Measurements from ENCODE around the gene SEMA3D. TPM values are rescaled to one million over a fixed set of nuclear protein-coding genes. Genes with fewer than 3 reads are reported as not detected.
A peak's percentile ranks its signal among the peaks of the same experiment; 100 is the strongest.

The SEMA3D gene
- polyA plus RNA-seq, 2 of the 4 experiments (the other 2 are of a cell fraction) = 0.04 to 0.13 TPM

- ChIA-PET POLR2A (no interaction called here), CTCF (interaction anchor here (1.0 to 13.4 kb wide), 3 partner anchors 473 to 1084 kb away, joined by 3 to 354 read pairs (median 4); no protein-coding TSS in a partner anchor)
- Histone ChIP-seq H3K27ac (peak overlapping the region in 1 of 2 experiments; percentile 13; a peak in 2 of 6 replicates), H3K9me3 (no peaks in the 10 kb centered on the region), H3K4me2 (no peak overlapping the region), H3K4me3 (no peak overlapping the region), H3K4me1 (peaks cover 3% of the 10 kb centered on the region; the same call in 1 of the 3 replicates)
- no peak for DNase-seq (ENCODE audit: low read depth in 1 of 2, low spot score in 1 of 2)
- TF ChIP-seq ELK1 (IDR thresholded peaks at IDR 0.05; ENCODE audit: low read depth, low read length) (no peak), HOXB13 (CRISPR knock-in tag; IDR thresholded peaks at IDR 0.05; ENCODE audit: low read depth) (no peak), POLR2A (IDR thresholded peaks at IDR 0.05; ENCODE audit: low read length) (no peak), HOXA7 (CRISPR knock-in tag; IDR thresholded peaks at IDR 0.05) (no peak), FOSL2 (IDR thresholded peaks at IDR 0.05) (no peak), FOSL2 (CRISPR knock-in tag; IDR thresholded peaks at IDR 0.05) (no peak), ZFP36 (IDR thresholded peaks at IDR 0.05; ENCODE audit: borderline replicate concordance, partially characterized antibody) (no peak), JUN (IDR thresholded peaks at IDR 0.05) (no peak), ZC3H11A (IDR thresholded peaks at IDR 0.05) (no peak), FOXS1 (CRISPR knock-in tag; IDR thresholded peaks at IDR 0.05) (no peak), ZNF302 (CRISPR knock-in tag; IDR thresholded peaks at IDR 0.05) (no peak), HEYL (CRISPR knock-in tag; IDR thresholded peaks at IDR 0.05) (no peak), CEBPB (IDR thresholded peaks at IDR 0.05) (no peak), POLR2AphosphoS2 (conservative IDR thresholded peaks at IDR 0.05; ENCODE audit: low read length) (no peak), HMGXB4 (CRISPR knock-in tag; IDR thresholded peaks at IDR 0.05; ENCODE audit: borderline replicate concordance) (no peak), GATA3 (IDR thresholded peaks at IDR 0.05; ENCODE audit: borderline replicate concordance) (no peak)
- TF ChIP-seq, protein P1, sequence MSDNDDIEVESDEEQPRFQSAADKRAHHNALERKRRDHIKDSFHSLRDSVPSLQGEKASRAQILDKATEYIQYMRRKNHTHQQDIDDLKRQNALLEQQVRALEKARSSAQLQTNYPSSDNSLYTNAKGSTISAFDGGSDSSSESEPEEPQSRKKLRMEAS (IDR thresholded peaks at IDR 0.05) = no peak
- TF ChIP-seq, protein P2, sequence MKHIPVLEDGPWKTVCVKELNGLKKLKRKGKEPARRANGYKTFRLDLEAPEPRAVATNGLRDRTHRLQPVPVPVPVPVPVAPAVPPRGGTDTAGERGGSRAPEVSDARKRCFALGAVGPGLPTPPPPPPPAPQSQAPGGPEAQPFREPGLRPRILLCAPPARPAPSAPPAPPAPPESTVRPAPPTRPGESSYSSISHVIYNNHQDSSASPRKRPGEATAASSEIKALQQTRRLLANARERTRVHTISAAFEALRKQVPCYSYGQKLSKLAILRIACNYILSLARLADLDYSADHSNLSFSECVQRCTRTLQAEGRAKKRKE (CRISPR knock-in tag; IDR thresholded peaks at IDR 0.05; ENCODE audit: low read depth) = no peak
- WGBS (ENCODE audit: missing lambda C conversion rate) = 88% methylated on average over 3 of the region's 3 CpGs
- no peak for FAIRE-seq
- ATAC-seq = no peak
Measured at GRCh38 chr7:85019778-85020177, 167.1 kb downstream of the SEMA3D start.

DNA sequence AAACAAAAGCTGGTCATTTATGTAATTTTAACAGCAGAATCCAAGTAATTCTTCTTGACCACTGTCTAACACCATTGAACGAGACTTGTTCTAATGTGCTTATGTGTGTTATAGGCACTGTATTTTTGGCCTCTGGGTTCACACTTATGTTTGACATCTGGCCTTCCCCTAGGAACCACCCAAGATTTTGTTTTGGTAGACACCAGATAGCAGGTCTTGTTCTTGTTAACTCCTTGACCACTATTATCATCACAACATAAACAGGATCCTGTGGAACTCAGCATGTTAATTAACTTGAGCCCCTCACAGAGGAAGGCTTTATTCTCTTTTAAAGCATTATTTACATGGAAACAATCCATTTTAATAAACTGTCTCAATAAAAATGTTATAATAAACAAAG, 167.7 kb downstream of the SEMA3D start:
- no peak for FAIRE-seq
- CTCF ChIA-PET = interaction anchor here (0.6 to 13.4 kb wide), 3 partner anchors 488 to 1083 kb away, joined by 3 to 354 read pairs (median 3); partner anchors contain the start of gene SEMA3A
- 89% methylated on average over 1 of the region's 1 CpG for WGBS (ENCODE audit: missing lambda C conversion rate)

More for the DNA sequence above, 167.7 kb downstream of the SEMA3D start:
- TF ChIP-seq HOXA7 (CRISPR knock-in tag; IDR thresholded peaks at IDR 0.05) (no peak), EP300 (IDR thresholded peaks at IDR 0.05) (no peak), FOXS1 (CRISPR knock-in tag; IDR thresholded peaks at IDR 0.05) (no peak), PHF8 (IDR thresholded peaks at IDR 0.05; ENCODE audit: borderline replicate concordance, low read depth) (no peak), MAZ (IDR thresholded peaks at IDR 0.05; ENCODE audit: borderline replicate concordance, low read depth, low read length) (no peak), TP53 (CRISPR knock-in tag; IDR thresholded peaks at IDR 0.05) (no peak), RNF2 (IDR thresholded peaks at IDR 0.05; ENCODE audit: borderline replicate concordance, low read depth) (no peak), FOSL2 (IDR thresholded peaks at IDR 0.05) (no peak), FOSL2 (CRISPR knock-in tag; IDR thresholded peaks at IDR 0.05) (no peak), EHMT2 (IDR thresholded peaks at IDR 0.05; ENCODE audit: low read depth) (no peak), POLR2AphosphoS2 (conservative IDR thresholded peaks at IDR 0.05; ENCODE audit: low read length) (no peak)
- H3K9me3 ChIP-seq = no peaks in the 10 kb centered on the region
- POLR2A ChIA-PET = no interaction called here
- H3K4me3 ChIP-seq = no peak overlapping the region
- H3K27ac ChIP-seq = 0 out of 6 replicates have a peak overlapping the region, but pooled peaks of 1 of the 2 experiments have one; percentile 35
- DNase-seq (ENCODE audit: low read depth in 1 of 2, low spot score in 1 of 2) (no peak), ATAC-seq (no peak)
- peaks cover 3% of the 10 kb centered on the region; the same call in 1 of the 3 replicates for H3K4me1 ChIP-seq
- H3K4me2 ChIP-seq = no peak overlapping the region
